Measurements from ENCODE around the gene FBXW9.

DNA sequence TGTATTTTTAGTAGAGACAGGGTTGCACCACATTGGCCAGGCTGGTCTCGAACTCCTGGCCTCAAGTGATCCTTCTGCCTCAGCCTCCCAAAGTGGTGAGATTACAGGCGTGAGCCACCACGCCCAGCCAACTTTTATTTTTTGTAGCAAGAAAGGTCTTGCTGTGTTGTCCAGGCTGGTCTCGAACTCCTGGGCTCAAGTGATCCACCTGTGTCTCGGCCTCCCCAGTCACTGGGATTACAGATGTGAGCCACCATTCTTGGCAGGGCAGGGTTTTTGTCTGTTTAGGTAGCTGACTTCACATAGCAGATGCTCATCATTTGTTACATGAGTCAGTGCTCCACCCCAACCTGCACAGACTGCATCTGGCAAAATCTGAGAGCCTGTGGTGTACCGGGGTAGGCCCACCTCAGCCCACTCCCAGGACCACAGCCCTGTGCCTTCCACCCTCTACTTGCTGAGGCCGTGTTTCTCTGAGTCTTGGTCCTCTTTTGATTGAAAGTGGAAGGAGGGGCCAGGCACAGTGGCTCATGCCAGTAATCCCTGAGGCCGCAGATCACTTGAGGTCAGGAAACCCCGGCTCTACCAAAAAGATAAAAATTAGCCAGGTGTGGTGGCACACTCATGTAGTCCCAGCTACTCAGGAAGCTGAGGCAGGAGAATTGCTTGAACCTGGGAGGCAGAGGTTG lies 31.5 kb upstream of the FBXW9 start:
- TF ChIP-seq POLR2A (IDR thresholded peaks at IDR 0.05; ENCODE audit: insufficient read depth in 1 of 2, low read depth in 2 of 2, low read length in 2 of 2) = no peak
- TF ChIP-seq, protein P1, sequence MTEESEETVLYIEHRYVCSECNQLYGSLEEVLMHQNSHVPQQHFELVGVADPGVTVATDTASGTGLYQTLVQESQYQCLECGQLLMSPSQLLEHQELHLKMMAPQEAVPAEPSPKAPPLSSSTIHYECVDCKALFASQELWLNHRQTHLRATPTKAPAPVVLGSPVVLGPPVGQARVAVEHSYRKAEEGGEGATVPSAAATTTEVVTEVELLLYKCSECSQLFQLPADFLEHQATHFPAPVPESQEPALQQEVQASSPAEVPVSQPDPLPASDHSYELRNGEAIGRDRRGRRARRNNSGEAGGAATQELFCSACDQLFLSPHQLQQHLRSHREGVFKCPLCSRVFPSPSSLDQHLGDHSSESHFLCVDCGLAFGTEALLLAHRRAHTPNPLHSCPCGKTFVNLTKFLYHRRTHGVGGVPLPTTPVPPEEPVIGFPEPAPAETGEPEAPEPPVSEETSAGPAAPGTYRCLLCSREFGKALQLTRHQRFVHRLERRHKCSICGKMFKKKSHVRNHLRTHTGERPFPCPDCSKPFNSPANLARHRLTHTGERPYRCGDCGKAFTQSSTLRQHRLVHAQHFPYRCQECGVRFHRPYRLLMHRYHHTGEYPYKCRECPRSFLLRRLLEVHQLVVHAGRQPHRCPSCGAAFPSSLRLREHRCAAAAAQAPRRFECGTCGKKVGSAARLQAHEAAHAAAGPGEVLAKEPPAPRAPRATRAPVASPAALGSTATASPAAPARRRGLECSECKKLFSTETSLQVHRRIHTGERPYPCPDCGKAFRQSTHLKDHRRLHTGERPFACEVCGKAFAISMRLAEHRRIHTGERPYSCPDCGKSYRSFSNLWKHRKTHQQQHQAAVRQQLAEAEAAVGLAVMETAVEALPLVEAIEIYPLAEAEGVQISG (CRISPR knock-in tag; IDR thresholded peaks at IDR 0.05) = no peak
- no peak for TF ChIP-seq PAF1 (CRISPR knock-in tag; IDR thresholded peaks at IDR 0.05)
- TF ChIP-seq ZBTB8A (CRISPR knock-in tag; IDR thresholded peaks at IDR 0.05; ENCODE audit: borderline replicate concordance, low read depth) = no peak
- TF ChIP-seq, protein P2, sequence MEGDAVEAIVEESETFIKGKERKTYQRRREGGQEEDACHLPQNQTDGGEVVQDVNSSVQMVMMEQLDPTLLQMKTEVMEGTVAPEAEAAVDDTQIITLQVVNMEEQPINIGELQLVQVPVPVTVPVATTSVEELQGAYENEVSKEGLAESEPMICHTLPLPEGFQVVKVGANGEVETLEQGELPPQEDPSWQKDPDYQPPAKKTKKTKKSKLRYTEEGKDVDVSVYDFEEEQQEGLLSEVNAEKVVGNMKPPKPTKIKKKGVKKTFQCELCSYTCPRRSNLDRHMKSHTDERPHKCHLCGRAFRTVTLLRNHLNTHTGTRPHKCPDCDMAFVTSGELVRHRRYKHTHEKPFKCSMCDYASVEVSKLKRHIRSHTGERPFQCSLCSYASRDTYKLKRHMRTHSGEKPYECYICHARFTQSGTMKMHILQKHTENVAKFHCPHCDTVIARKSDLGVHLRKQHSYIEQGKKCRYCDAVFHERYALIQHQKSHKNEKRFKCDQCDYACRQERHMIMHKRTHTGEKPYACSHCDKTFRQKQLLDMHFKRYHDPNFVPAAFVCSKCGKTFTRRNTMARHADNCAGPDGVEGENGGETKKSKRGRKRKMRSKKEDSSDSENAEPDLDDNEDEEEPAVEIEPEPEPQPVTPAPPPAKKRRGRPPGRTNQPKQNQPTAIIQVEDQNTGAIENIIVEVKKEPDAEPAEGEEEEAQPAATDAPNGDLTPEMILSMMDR (CRISPR knock-in tag; IDR thresholded peaks at IDR 0.05) = no peak
- TF ChIP-seq ZNF878 (CRISPR knock-in tag; IDR thresholded peaks at IDR 0.05) = no peak
